ENCODE measurements around the gene CLCN6.

DNA sequence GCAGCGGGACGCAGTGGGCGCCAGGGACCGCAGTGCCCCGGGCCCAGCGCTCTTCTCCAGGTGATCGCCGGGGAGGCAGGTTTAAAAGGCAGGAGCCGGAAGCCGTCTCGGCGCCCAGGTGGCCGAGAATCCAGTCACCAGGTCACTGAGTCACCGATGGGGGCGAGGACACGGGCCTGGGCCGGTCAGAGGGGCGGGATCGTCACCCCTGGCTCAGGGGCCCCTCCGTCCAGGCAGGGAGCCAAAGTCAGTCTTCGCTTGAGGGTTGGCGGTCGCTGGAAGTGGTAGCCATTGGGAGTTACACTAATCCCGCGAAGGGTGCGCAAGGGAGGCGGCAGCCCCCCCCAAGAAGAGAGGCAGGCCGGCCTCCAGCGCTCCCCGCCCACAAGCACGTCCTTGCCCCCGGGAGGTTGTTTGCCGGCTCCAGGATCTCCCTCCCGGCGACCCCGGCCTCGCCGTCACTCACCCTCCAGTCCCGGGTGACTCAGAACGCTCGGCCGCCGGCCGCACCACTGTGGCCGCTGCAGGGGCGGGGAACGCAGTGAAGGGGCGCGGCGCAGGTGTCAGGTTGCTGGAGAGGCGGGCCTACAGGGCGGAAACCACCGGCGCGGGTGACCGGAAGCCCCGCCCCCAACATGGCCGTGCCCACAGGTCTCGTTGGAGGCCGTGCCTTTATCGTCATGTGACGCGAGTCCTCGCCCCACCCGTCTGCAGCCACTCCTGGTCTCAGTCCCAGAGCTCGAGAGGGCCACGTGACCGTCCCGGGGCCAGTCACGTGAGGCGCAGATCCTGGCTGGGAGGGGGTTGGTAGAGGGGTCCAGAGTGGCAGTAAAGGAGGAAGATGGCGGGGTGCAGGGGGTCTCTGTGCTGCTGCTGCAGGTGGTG, at the start of gene CLCN6, which contains the start of gene MTHFR:
- TF ChIP-seq, protein P1, sequence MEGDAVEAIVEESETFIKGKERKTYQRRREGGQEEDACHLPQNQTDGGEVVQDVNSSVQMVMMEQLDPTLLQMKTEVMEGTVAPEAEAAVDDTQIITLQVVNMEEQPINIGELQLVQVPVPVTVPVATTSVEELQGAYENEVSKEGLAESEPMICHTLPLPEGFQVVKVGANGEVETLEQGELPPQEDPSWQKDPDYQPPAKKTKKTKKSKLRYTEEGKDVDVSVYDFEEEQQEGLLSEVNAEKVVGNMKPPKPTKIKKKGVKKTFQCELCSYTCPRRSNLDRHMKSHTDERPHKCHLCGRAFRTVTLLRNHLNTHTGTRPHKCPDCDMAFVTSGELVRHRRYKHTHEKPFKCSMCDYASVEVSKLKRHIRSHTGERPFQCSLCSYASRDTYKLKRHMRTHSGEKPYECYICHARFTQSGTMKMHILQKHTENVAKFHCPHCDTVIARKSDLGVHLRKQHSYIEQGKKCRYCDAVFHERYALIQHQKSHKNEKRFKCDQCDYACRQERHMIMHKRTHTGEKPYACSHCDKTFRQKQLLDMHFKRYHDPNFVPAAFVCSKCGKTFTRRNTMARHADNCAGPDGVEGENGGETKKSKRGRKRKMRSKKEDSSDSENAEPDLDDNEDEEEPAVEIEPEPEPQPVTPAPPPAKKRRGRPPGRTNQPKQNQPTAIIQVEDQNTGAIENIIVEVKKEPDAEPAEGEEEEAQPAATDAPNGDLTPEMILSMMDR (IDR thresholded peaks at IDR 0.05; ENCODE audit: low read length), result no peak
- TF ChIP-seq EZH2phosphoT487 (IDR thresholded peaks at IDR 0.05; ENCODE audit: low read length) (no peak), EZH2 (optimal IDR thresholded peaks at IDR 0.05; ENCODE audit: low read depth, low read length) (no peak)

Measured in MM.1S (cell line).